ENCODE results near the gene SGCD. TPM values are rescaled to one million over a fixed set of nuclear protein-coding genes. Genes with fewer than 3 reads are reported as not detected.
A peak's percentile ranks its signal among the peaks of the same experiment; 100 is the strongest.

The SGCD gene
- polyA plus RNA-seq, 1 experiment, result 25.2 TPM

DNA sequence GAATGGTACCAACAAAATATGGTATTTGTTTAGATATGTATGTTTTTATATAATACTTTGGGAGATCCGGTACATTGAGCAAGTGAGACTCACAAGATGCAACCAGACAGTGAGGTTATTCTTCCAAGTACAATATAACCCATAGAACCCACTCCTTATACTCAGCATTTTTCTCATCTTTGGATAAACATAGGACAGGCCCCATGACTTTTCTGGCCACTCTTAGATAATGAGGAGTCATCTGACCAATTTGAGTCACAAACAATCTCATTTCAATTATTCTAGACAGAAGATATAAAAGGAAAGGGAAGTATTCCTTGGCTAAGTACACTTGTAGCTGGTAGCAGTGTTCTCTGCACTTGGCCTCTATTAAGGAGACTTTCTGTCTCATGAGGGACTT, 150.2 kb downstream of the SGCD start:
- no peak for TF ChIP-seq CTCF (IDR thresholded peaks at IDR 0.05; ENCODE audit: low read depth, low read length)
- CTCF ChIA-PET, result interaction anchor here (0.6 kb wide), 2 partner anchors 476 to 654 kb away, joined by 3 to 5 read pairs; no protein-coding TSS in a partner anchor
- Histone ChIP-seq H3K27me3 (ENCODE audit: control insufficient read depth, insufficient read depth, low read length) (no peaks in the 10 kb centered on the region), H3K4me3 (ENCODE audit: low read depth, low read length) (no peak overlapping the region), H3K9me3 (ENCODE audit: control insufficient read depth, insufficient read depth, low read length) (peaks cover 2% of the 10 kb centered on the region; the same call in 1 of the 2 replicates), H3K27ac (ENCODE audit: low read depth, low read length) (no peak overlapping the region)
- POLR2A ChIA-PET, result no interaction called here
- no peak for DNase-seq (ENCODE audit: low read depth, low spot score)

GRCh38 chr5:156479849-156480248, 152.9 kb downstream of the SGCD start:
- CTCF ChIA-PET, result no interaction called here
- peak; percentile 64 for DNase-seq (ENCODE audit: low read depth, low spot score)
- Histone ChIP-seq H3K9me3 (ENCODE audit: control insufficient read depth, insufficient read depth, low read length) (no peaks in the 10 kb centered on the region), H3K4me3 (ENCODE audit: low read depth, low read length) (no peak overlapping the region), H3K27me3 (ENCODE audit: control insufficient read depth, insufficient read depth, low read length) (no peaks in the 10 kb centered on the region), H3K27ac (ENCODE audit: low read depth, low read length) (no peak overlapping the region)
- TF ChIP-seq CTCF (IDR thresholded peaks at IDR 0.05; ENCODE audit: low read depth, low read length), result no peak
- POLR2A ChIA-PET, result no interaction called here

DNA sequence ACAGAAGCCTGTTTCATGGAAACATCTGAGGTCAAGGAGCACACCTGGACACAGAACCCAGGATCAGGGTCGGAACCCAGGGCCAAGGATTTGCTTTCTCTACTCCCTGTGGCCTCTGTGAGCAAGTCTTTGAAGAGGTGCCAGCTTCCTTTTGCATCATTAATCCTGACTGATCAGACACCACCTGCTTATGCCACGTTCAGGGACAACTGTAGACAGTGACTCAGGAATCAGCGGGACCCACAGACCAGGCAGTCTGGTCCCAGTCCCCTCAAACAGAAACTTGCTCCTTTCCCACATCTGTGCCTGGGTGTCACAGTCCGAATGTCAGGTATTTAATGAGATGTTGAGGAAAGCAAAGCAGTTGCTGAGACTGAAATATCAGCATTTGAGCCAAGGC, 154.8 kb downstream of the SGCD start:
- POLR2A ChIA-PET, result no interaction called here
- no peak overlapping the region for H3K27ac ChIP-seq (ENCODE audit: low read depth, low read length)

GRCh38 chr5:156482818-156483217, 155.9 kb downstream of the SGCD start:
- Histone ChIP-seq H3K4me3 (ENCODE audit: low read depth, low read length) (no peak overlapping the region), H3K27ac (ENCODE audit: low read depth, low read length) (no peak overlapping the region), H3K27me3 (ENCODE audit: control insufficient read depth, insufficient read depth, low read length) (no peaks in the 10 kb centered on the region), H3K9me3 (ENCODE audit: control insufficient read depth, insufficient read depth, low read length) (peaks cover 10% of the 10 kb centered on the region)
- TF ChIP-seq CTCF (IDR thresholded peaks at IDR 0.05; ENCODE audit: low read depth, low read length), result no peak
- ChIA-PET CTCF (interaction anchor here (0.7 kb wide), 2 partner anchors 505 to 1820 kb away, joined by 3 to 4 read pairs; no protein-coding TSS in a partner anchor), POLR2A (no interaction called here)
- no peak for DNase-seq (ENCODE audit: low read depth, low spot score)

More for the DNA sequence above, 154.8 kb downstream of the SGCD start:
- no peak overlapping the region for H3K4me3 ChIP-seq (ENCODE audit: low read depth, low read length)
- no peak for TF ChIP-seq CTCF (IDR thresholded peaks at IDR 0.05; ENCODE audit: low read depth, low read length)
- CTCF ChIA-PET, result no interaction called here
- DNase-seq (ENCODE audit: low read depth, low spot score), result no peak
- H3K9me3 ChIP-seq (ENCODE audit: control insufficient read depth, insufficient read depth, low read length), result peaks cover 5% of the 10 kb centered on the region
- no peaks in the 10 kb centered on the region for H3K27me3 ChIP-seq (ENCODE audit: control insufficient read depth, insufficient read depth, low read length)

- no peak for DNase-seq (ENCODE audit: low read depth, low spot score)
- ChIA-PET POLR2A (no interaction called here), CTCF (interaction anchor here (0.7 to 0.8 kb wide), 2 partner anchors 350 to 542 kb away, joined by 3 read pairs; no protein-coding TSS in a partner anchor)
- Histone ChIP-seq H3K27me3 (ENCODE audit: control insufficient read depth, insufficient read depth, low read length) (no peaks in the 10 kb centered on the region), H3K4me3 (ENCODE audit: low read depth, low read length) (no peak overlapping the region), H3K9me3 (ENCODE audit: control insufficient read depth, insufficient read depth, low read length) (peaks cover 10% of the 10 kb centered on the region), H3K27ac (ENCODE audit: low read depth, low read length) (no peak overlapping the region)
- no peak for TF ChIP-seq CTCF (IDR thresholded peaks at IDR 0.05; ENCODE audit: low read depth, low read length)
These were observed 159.7 kb downstream of the SGCD start for GRCh38 chr5:156486394-156487238.
